Stimulated activated naive CD4-positive, alpha-beta T cell (primary cell): ENCODE results near the gene RNF141.

Experiments used
- DNase-seq, 6 experiments: peaks; one replicate each; lab custom pipeline; 2025; lab: John Stamatoyannopoulos, UW

Gene RNF141

GRCh38 chr11:10480760-10481159, 60.2 kb downstream of the RNF141 start:
- no peak for DNase-seq

- DNase-seq: no peak
These were observed 61.0 kb downstream of the RNF141 start for GRCh38 chr11:10480026-10480425.

- no peak for DNase-seq
These were observed 62.1 kb downstream of the RNF141 start for GRCh38 chr11:10478574-10479550.

- no peak for DNase-seq
These were observed 62.9 kb downstream of the RNF141 start for GRCh38 chr11:10478066-10478465.

- DNase-seq: no peak
These were observed 63.3 kb downstream of the RNF141 start for GRCh38 chr11:10477690-10478046.

GRCh38 chr11:10476927-10477689, 63.9 kb downstream of the RNF141 start:
- DNase-seq: no peak

GRCh38 chr11:10476342-10476741, 64.6 kb downstream of the RNF141 start:
- DNase-seq: no peak

- no peak for DNase-seq
These were observed 66.4 kb downstream of the RNF141 start for GRCh38 chr11:10474551-10474950.

- no peak for DNase-seq
These were observed 67.6 kb downstream of the RNF141 start for GRCh38 chr11:10473371-10473770.

GRCh38 chr11:10462746-10463300, 78.2 kb downstream of the RNF141 start:
- no peak for DNase-seq
